Testis (tissue), 3 donors: ENCODE measurements around the gene AKAP12. TPM values are rescaled to one million over a fixed set of nuclear protein-coding genes. Genes with fewer than 3 reads are reported as not detected.

Experiments used
- DNase-seq: peaks from one replicate; pipeline ENCODE4 v3.0.0-alpha.2; 2019
- H3K27ac ChIP-seq, 2 donors: fragments of 200-600 bp; sonication (generic); one replicate each; pipeline ENCODE4 v1.5.1; 2019
- H3K27me3 ChIP-seq: fragments of 200-600 bp; sonication (generic); one replicate; pipeline ENCODE4 v1.5.1; 2019
- H3K36me3 ChIP-seq: fragments of 200-600 bp; sonication (generic); one replicate; pipeline ENCODE4 v1.5.1; 2017; ENCODE audit warnings: low read depth; ENCODE audit errors: missing control alignments
- H3K4me1 ChIP-seq: fragments of 200-600 bp; sonication (generic); one replicate; pipeline ENCODE4 v1.5.1; 2019
- H3K4me3 ChIP-seq, 2 donors: fragments of 200-600 bp; sonication (generic); one replicate each; pipeline ENCODE4 v1.5.1; 2017 to 2019
- H3K9me3 ChIP-seq: fragments of 200-600 bp; sonication (generic); one replicate; pipeline ENCODE4 v1.5.1; 2017
- POLR2A ChIP-seq: fragments of 450-650 bp; IDR thresholded peaks from one replicate; pipeline ENCODE4 v1.6.1; 2017; ENCODE audit warnings: antibody characterized with exemption, mild to moderate bottlenecking, moderate library complexity
- WGBS, 2 donors: methylation state at CpG; one replicate each; pipeline ENCODE4 v1.1.5; 2018; 5-methylcytosine and 5-hydroxymethylcytosine counted together
- intact Hi-C: fragments of 100-400 bp; cut with DNase I; formaldehyde crosslinking; loops from one replicate; pipeline ENCODE4 v1.15.1; 2023; ENCODE audit warnings: low total_unique reads
- polyA plus RNA-seq: library from polyadenylated mRNA; stranded (reverse); fragments of 350-450 nt; fragmentation: Illumina TruSeq; extraction: RNeasy Lipid Tissue Mini Kit (QIAGEN cat#74804); gene quantifications from one replicate; pipeline ENCODE4 v1.2.3, GENCODE V29; 2014; ENCODE audit warnings: low read depth, low replicate concordance; ENCODE audit not compliant: insufficient read depth
- total RNA-seq, 2 donors: library from RNA; depleted of rRNA; stranded (reverse); fragments of >200 nt; gene quantifications; one replicate each; pipeline ENCODE4 v1.2.3, GENCODE V29; 2016
- TF ChIP-seq, protein P1 (sequence below), 3 experiments: fragments of 450-650 bp in 2 of 3; fragments of 200-600 bp in 1 of 3; sonication (generic) in 1 of 3; IDR thresholded peaks; one replicate each; pipeline ENCODE4 v1.5.1; 2016 to 2019; ENCODE audit warnings: antibody characterized with exemption in 3 of 3, mild to moderate bottlenecking in 2 of 3, moderate library complexity in 1 of 3

AKAP12 gene
- total and polyA plus RNA-seq, 3 donors from 2014 or later: 244 to 287 (median 280) TPM

DNA sequence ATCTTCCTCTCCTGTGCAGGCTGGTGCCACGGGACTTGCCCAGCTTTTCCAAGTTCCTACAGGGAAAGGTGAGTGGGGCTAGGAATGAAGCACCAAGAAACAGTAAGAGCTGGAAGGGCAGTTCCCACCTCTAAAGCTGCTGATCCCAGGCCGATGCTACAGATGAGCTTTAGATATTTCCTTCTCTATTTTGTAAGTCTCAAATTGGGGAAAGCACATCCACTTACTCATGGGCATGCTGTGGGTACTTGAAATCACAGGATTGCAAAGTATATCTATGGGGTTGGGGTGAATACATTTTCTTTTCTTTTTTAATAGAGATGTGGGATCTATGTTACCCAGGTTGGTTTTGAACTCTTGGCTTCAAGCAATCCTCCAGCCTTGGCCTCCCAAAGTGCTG, 148.5 kb downstream of the AKAP12 start:
- H3K4me1 ChIP-seq: peaks cover 16% of the 10 kb centered on the region
- intact Hi-C loops: no loop called here
- 65 to 77% methylated on average over 2 of the region's 2 CpGs for WGBS, 2 donors
- H3K4me3 ChIP-seq: no peak overlapping the region
- DNase-seq: no peak
- H3K27me3 ChIP-seq: no peaks in the 10 kb centered on the region
- H3K27ac ChIP-seq: peak overlapping the region in 1 of 2 donors; percentile 99
- TF ChIP-seq, protein P1, sequence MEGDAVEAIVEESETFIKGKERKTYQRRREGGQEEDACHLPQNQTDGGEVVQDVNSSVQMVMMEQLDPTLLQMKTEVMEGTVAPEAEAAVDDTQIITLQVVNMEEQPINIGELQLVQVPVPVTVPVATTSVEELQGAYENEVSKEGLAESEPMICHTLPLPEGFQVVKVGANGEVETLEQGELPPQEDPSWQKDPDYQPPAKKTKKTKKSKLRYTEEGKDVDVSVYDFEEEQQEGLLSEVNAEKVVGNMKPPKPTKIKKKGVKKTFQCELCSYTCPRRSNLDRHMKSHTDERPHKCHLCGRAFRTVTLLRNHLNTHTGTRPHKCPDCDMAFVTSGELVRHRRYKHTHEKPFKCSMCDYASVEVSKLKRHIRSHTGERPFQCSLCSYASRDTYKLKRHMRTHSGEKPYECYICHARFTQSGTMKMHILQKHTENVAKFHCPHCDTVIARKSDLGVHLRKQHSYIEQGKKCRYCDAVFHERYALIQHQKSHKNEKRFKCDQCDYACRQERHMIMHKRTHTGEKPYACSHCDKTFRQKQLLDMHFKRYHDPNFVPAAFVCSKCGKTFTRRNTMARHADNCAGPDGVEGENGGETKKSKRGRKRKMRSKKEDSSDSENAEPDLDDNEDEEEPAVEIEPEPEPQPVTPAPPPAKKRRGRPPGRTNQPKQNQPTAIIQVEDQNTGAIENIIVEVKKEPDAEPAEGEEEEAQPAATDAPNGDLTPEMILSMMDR (IDR thresholded peaks at IDR 0.05): no peak
- TF ChIP-seq POLR2A: no peak
- H3K36me3 ChIP-seq: no peaks in the 10 kb centered on the region
- H3K9me3 ChIP-seq: no peaks in the 10 kb centered on the region

DNA sequence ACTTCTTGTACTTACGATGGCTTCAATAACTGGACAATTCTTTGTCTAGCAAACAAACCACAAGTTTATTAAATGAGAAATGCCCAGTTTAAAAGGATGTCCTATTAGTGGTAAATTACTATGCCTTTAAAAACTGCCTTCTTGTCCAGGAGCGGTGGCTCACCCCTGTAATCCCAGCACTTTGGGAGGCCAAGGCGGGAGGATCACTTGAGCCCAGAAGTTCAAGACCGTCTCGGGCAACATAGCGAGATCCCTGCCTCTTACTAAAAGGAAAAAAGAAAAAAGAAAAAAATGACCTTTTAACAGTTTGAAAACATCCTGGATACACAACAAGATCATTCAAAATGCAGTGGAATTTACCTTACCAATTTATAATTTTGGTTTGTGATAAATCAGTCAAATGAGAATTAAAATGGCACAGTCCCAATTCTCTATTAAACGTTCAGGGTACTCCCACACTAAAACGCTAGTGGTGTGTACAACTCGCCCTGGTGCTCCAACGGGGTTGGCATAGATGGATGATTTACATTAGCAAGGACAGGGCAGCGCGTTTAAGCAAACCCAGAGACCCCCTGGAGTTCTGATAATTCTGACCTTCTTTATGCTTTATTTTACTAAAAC, 149.3 kb downstream of the AKAP12 start:
- no peaks in the 10 kb centered on the region for H3K27me3 ChIP-seq
- H3K27ac ChIP-seq: peak overlapping the region; percentile 96 to 99
- DNase-seq: no peak
- intact Hi-C loops: no loop called here
- H3K4me3 ChIP-seq: peak overlapping the region; percentile 99 to 100
- no peaks in the 10 kb centered on the region for H3K9me3 ChIP-seq
- H3K4me1 ChIP-seq: peaks cover 25% of the 10 kb centered on the region
- no peaks in the 10 kb centered on the region for H3K36me3 ChIP-seq
- no peak for TF ChIP-seq POLR2A
- TF ChIP-seq, protein P1 (IDR thresholded peaks at IDR 0.05): no peak
- 11 to 17% methylated on average over 12 of the region's 12 CpGs for WGBS, 2 donors

DNA sequence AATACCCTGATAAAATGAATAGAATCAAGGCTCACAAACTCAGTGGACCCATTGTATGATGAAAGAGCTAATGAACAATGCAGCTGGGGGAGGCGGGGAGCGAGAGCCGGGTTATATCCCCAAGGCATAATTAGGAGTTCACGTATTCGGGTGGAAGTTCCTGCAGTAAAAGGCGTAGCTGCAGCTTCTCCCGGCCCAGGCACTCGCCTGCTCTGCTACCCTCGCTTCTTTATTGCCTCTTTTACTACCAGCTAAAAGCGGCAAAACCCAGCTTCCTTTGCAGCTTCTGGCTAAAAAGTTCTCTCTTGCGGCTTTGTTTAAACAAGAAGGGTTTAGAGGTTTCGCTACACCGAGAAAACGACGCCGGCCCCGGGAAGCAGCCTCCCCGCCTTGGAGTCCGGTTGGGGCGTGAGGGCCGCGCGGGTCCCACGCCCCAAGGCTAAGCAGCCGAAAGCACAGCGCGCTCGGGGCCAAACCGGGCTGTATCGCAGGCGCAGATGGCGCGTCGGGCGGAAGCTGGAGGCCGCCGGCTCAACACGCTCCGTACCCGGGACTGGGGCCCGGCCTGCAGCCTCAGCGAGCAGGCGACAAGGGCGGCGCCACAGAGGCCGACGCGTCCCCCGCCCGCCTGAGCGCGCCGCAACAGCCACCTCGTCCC, 150.0 kb downstream of the AKAP12 start:
- peak; percentile 70 for DNase-seq
- intact Hi-C loops: no loop called here
- peak overlapping the region; percentile 99 to 100 for H3K4me3 ChIP-seq
- no peaks in the 10 kb centered on the region for H3K9me3 ChIP-seq
- H3K4me1 ChIP-seq: peaks cover 29% of the 10 kb centered on the region
- TF ChIP-seq, protein P1 (IDR thresholded peaks at IDR 0.05): no peak
- TF ChIP-seq POLR2A: peak; percentile 23
- no peaks in the 10 kb centered on the region for H3K36me3 ChIP-seq
- peak overlapping the region; percentile 96 to 99 for H3K27ac ChIP-seq
- WGBS, 2 donors: 0% methylated on average over 33 to 35 of the region's 54 CpGs
- H3K27me3 ChIP-seq: no peaks in the 10 kb centered on the region

DNA sequence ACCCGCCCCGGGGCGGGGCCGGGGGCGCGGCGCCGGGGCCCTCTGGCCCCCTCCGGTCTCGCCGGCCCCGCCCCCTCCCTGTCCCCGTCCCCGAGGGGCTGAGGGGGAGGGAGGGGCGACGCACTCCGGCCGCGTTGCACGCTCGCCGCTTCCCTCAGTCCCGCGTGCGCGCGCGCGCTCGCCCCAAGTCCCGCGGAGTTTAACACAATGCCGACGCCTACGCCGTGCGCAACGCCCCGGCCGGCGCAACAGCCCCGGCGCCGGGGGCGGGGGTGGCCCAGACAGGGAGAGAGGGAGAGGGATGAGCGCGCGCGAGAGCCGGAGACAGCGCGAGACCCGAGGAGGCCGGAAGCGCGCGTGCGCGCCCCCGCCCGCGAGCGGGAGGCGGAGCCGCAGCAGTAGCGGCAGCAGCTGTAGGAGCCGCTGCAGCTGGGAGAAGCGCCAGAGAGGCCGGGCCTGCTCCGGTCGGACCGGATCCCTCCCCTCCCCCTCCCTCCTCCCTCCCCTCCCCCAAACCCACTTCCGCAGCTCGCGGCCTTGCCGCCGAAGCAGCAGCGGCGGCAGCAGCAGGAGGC, 150.6 kb downstream of the AKAP12 start:
- peak; percentile 98 for DNase-seq
- WGBS, 2 donors: 1% methylated on average over 42 of the region's 79 CpGs; no CpG with 5 or more reads in 1 of the 2 donors
- H3K27me3 ChIP-seq: no peaks in the 10 kb centered on the region
- H3K9me3 ChIP-seq: no peaks in the 10 kb centered on the region
- peak overlapping the region; percentile 99 to 100 for H3K4me3 ChIP-seq
- H3K36me3 ChIP-seq: no peaks in the 10 kb centered on the region
- peak overlapping the region; percentile 99 to 100 for H3K27ac ChIP-seq
- peaks cover 35% of the 10 kb centered on the region for H3K4me1 ChIP-seq
- TF ChIP-seq POLR2A: peak; percentile 35
- TF ChIP-seq, protein P1 (IDR thresholded peaks at IDR 0.05): no peak
- intact Hi-C loops: no loop called here
